IgD-negative memory B cell (primary cell): Measurements from ENCODE around the gene MEGF11. TPM values are rescaled to one million over a fixed set of nuclear protein-coding genes. Genes with fewer than 3 reads are reported as not detected.

Experiments
- H3K27ac Mint-ChIP-seq, 3 donors: one replicate each; pipeline ENCODE4 v1.8.0; 2020 to 2022; ENCODE audit warnings: mild to moderate bottlenecking in 3 of 3, mixed read lengths in 3 of 3, moderate library complexity in 1 of 3
- H3K27me3 Mint-ChIP-seq: one replicate; pipeline ENCODE4 v1.8.0; 2021; ENCODE audit warnings: mixed read lengths
- H3K36me3 Mint-ChIP-seq: one replicate; pipeline ENCODE4 v1.8.0; 2020; ENCODE audit warnings: mild to moderate bottlenecking, mixed read lengths
- H3K4me1 Mint-ChIP-seq, 3 donors: one replicate each; pipeline ENCODE4 v1.8.0; 2020 to 2022; ENCODE audit warnings: mixed read lengths in 3 of 3, mild to moderate bottlenecking in 1 of 3
- H3K4me3 Mint-ChIP-seq, 4 donors: one replicate each; pipeline ENCODE4 v1.8.0; 2020 to 2022; ENCODE audit warnings: mild to moderate bottlenecking in 4 of 4, mixed read lengths in 4 of 4, moderate library complexity in 3 of 4
- H3K9me3 Mint-ChIP-seq, 3 donors: one replicate each; pipeline ENCODE4 v1.8.0; 2020 to 2021; ENCODE audit warnings: mixed read lengths in 3 of 3, mild to moderate bottlenecking in 1 of 3
- polyA plus RNA-seq: library from polyadenylated mRNA; unstranded; fragments of 300-500 nt; fragmentation: Illumina TruSeq; gene quantifications from one replicate; pipeline ENCODE4 v1.2.3, GENCODE V29; 2021

The MEGF11 gene
- polyA plus RNA-seq, 1 donor from 2014 or later, result 0.41 TPM

- Mint-ChIP-seq H3K4me3 (no peak overlapping the region), H3K9me3 (no peaks in the 10 kb centered on the region), H3K36me3 (peaks cover 1% of the 10 kb centered on the region), H3K27ac (no peak overlapping the region), H3K4me1 (peaks cover 0 to 9% (median 0%) of the 10 kb centered on the region in 3 donors), H3K27me3 (peaks cover 16% of the 10 kb centered on the region)
Observed at GRCh38 chr15:66238318-66238717, 15.2 kb downstream of the MEGF11 start.

GRCh38 chr15:66237513-66238235, 15.9 kb downstream of the MEGF11 start:
- peaks cover 1% of the 10 kb centered on the region for H3K36me3 Mint-ChIP-seq
- H3K27me3 Mint-ChIP-seq, result peaks cover 17% of the 10 kb centered on the region
- no peak overlapping the region for H3K27ac Mint-ChIP-seq
- H3K4me1 Mint-ChIP-seq, result peaks cover 0 to 9% (median 0%) of the 10 kb centered on the region in 3 donors
- H3K4me3 Mint-ChIP-seq, result no peak overlapping the region
- no peaks in the 10 kb centered on the region for H3K9me3 Mint-ChIP-seq

- H3K4me3 Mint-ChIP-seq, result no peak overlapping the region
- no peaks in the 10 kb centered on the region for H3K9me3 Mint-ChIP-seq
- peaks cover 1% of the 10 kb centered on the region for H3K36me3 Mint-ChIP-seq
- no peak overlapping the region for H3K27ac Mint-ChIP-seq
- peaks cover 19% of the 10 kb centered on the region for H3K27me3 Mint-ChIP-seq
- H3K4me1 Mint-ChIP-seq, result peaks cover 0 to 8% (median 0%) of the 10 kb centered on the region in 3 donors
Observed at GRCh38 chr15:66236806-66237375, 16.7 kb downstream of the MEGF11 start.

- H3K36me3 Mint-ChIP-seq, result peaks cover 1% of the 10 kb centered on the region
- H3K27ac Mint-ChIP-seq, result no peak overlapping the region
- H3K4me3 Mint-ChIP-seq, result no peak overlapping the region
- H3K4me1 Mint-ChIP-seq, result no peaks in the 10 kb centered on the region
- peaks cover 15% of the 10 kb centered on the region for H3K27me3 Mint-ChIP-seq
- H3K9me3 Mint-ChIP-seq, result no peaks in the 10 kb centered on the region
Observed at GRCh38 chr15:66235866-66236265, 17.7 kb downstream of the MEGF11 start.

GRCh38 chr15:66234798-66235197, 18.8 kb downstream of the MEGF11 start:
- Mint-ChIP-seq H3K27me3 (peaks cover 15% of the 10 kb centered on the region), H3K4me1 (no peaks in the 10 kb centered on the region), H3K27ac (no peak overlapping the region), H3K36me3 (peaks cover 1% of the 10 kb centered on the region), H3K9me3 (no peaks in the 10 kb centered on the region), H3K4me3 (no peak overlapping the region)

GRCh38 chr15:66233487-66234415, 19.8 kb downstream of the MEGF11 start:
- Mint-ChIP-seq H3K27ac (no peak overlapping the region), H3K9me3 (no peaks in the 10 kb centered on the region), H3K4me3 (no peak overlapping the region), H3K27me3 (peaks cover 14% of the 10 kb centered on the region), H3K36me3 (peaks cover 1% of the 10 kb centered on the region), H3K4me1 (no peaks in the 10 kb centered on the region)

- peaks cover 3% of the 10 kb centered on the region for H3K36me3 Mint-ChIP-seq
- no peaks in the 10 kb centered on the region for H3K4me1 Mint-ChIP-seq
- no peak overlapping the region for H3K4me3 Mint-ChIP-seq
- H3K27ac Mint-ChIP-seq, result no peak overlapping the region
- H3K27me3 Mint-ChIP-seq, result peaks cover 13% of the 10 kb centered on the region
- no peaks in the 10 kb centered on the region for H3K9me3 Mint-ChIP-seq
Observed at GRCh38 chr15:66232267-66232625, 21.3 kb downstream of the MEGF11 start.

GRCh38 chr15:66231394-66232266, 21.9 kb downstream of the MEGF11 start:
- Mint-ChIP-seq H3K27ac (no peak overlapping the region), H3K27me3 (peaks cover 12% of the 10 kb centered on the region), H3K36me3 (peaks cover 2% of the 10 kb centered on the region), H3K4me1 (no peaks in the 10 kb centered on the region), H3K9me3 (no peaks in the 10 kb centered on the region), H3K4me3 (no peak overlapping the region)

- H3K27me3 Mint-ChIP-seq, result peaks cover 10% of the 10 kb centered on the region
- H3K27ac Mint-ChIP-seq, result no peak overlapping the region
- no peaks in the 10 kb centered on the region for H3K4me1 Mint-ChIP-seq
- H3K36me3 Mint-ChIP-seq, result peaks cover 2% of the 10 kb centered on the region
- H3K9me3 Mint-ChIP-seq, result no peaks in the 10 kb centered on the region
- peak overlapping the region in 1 of 4 donors; percentile 53 for H3K4me3 Mint-ChIP-seq
Observed at GRCh38 chr15:66229790-66230465, 23.6 kb downstream of the MEGF11 start.

GRCh38 chr15:66228807-66229735, 24.5 kb downstream of the MEGF11 start:
- Mint-ChIP-seq H3K36me3 (peaks cover 2% of the 10 kb centered on the region), H3K27ac (no peak overlapping the region), H3K4me3 (no peak overlapping the region), H3K4me1 (no peaks in the 10 kb centered on the region), H3K9me3 (no peaks in the 10 kb centered on the region), H3K27me3 (peaks cover 7% of the 10 kb centered on the region)

- Mint-ChIP-seq H3K4me3 (no peak overlapping the region), H3K27me3 (peaks cover 8% of the 10 kb centered on the region), H3K9me3 (no peaks in the 10 kb centered on the region), H3K36me3 (peaks cover 2% of the 10 kb centered on the region), H3K4me1 (no peaks in the 10 kb centered on the region), H3K27ac (no peak overlapping the region)
Observed at GRCh38 chr15:66226736-66227135, 26.8 kb downstream of the MEGF11 start.

GRCh38 chr15:66225656-66226274, 27.8 kb downstream of the MEGF11 start:
- Mint-ChIP-seq H3K9me3 (no peaks in the 10 kb centered on the region), H3K36me3 (peaks cover 5% of the 10 kb centered on the region), H3K27ac (no peak overlapping the region), H3K27me3 (peaks cover 12% of the 10 kb centered on the region), H3K4me1 (no peaks in the 10 kb centered on the region), H3K4me3 (no peak overlapping the region)

- peaks cover 12% of the 10 kb centered on the region for H3K27me3 Mint-ChIP-seq
- H3K27ac Mint-ChIP-seq, result no peak overlapping the region
- H3K36me3 Mint-ChIP-seq, result peaks cover 5% of the 10 kb centered on the region
- no peaks in the 10 kb centered on the region for H3K9me3 Mint-ChIP-seq
- no peak overlapping the region for H3K4me3 Mint-ChIP-seq
- H3K4me1 Mint-ChIP-seq, result peaks cover 0 to 1% (median 0%) of the 10 kb centered on the region in 3 donors
Observed at GRCh38 chr15:66224946-66225345, 28.6 kb downstream of the MEGF11 start.
